ENCODE data around the gene ST6GALNAC1.
"Not testable (repeated sequence)": the region's sequence is repeated elsewhere in the genome, so short reads cannot be mapped to it uniquely, and the experiment has no call there.

ST6GALNAC1 gene

GRCh38 chr17:76626442-76626841, 17.1 kb downstream of the ST6GALNAC1 start:
- H3K4me3 ChIP-seq (ENCODE audit: low read length): no peak overlapping the region
- no peak for DNase-seq (ENCODE audit: low read depth)
- TF ChIP-seq, protein P1, sequence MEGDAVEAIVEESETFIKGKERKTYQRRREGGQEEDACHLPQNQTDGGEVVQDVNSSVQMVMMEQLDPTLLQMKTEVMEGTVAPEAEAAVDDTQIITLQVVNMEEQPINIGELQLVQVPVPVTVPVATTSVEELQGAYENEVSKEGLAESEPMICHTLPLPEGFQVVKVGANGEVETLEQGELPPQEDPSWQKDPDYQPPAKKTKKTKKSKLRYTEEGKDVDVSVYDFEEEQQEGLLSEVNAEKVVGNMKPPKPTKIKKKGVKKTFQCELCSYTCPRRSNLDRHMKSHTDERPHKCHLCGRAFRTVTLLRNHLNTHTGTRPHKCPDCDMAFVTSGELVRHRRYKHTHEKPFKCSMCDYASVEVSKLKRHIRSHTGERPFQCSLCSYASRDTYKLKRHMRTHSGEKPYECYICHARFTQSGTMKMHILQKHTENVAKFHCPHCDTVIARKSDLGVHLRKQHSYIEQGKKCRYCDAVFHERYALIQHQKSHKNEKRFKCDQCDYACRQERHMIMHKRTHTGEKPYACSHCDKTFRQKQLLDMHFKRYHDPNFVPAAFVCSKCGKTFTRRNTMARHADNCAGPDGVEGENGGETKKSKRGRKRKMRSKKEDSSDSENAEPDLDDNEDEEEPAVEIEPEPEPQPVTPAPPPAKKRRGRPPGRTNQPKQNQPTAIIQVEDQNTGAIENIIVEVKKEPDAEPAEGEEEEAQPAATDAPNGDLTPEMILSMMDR (conservative IDR thresholded peaks at IDR 0.05; ENCODE audit: low read length): no peak

- H3K4me3 ChIP-seq (ENCODE audit: low read length): no peak overlapping the region
- TF ChIP-seq, protein P1 (conservative IDR thresholded peaks at IDR 0.05; ENCODE audit: low read length): no peak
- DNase-seq (ENCODE audit: low read depth): no peak
Observed at GRCh38 chr17:76625496-76625895, 18.1 kb downstream of the ST6GALNAC1 start.

DNA sequence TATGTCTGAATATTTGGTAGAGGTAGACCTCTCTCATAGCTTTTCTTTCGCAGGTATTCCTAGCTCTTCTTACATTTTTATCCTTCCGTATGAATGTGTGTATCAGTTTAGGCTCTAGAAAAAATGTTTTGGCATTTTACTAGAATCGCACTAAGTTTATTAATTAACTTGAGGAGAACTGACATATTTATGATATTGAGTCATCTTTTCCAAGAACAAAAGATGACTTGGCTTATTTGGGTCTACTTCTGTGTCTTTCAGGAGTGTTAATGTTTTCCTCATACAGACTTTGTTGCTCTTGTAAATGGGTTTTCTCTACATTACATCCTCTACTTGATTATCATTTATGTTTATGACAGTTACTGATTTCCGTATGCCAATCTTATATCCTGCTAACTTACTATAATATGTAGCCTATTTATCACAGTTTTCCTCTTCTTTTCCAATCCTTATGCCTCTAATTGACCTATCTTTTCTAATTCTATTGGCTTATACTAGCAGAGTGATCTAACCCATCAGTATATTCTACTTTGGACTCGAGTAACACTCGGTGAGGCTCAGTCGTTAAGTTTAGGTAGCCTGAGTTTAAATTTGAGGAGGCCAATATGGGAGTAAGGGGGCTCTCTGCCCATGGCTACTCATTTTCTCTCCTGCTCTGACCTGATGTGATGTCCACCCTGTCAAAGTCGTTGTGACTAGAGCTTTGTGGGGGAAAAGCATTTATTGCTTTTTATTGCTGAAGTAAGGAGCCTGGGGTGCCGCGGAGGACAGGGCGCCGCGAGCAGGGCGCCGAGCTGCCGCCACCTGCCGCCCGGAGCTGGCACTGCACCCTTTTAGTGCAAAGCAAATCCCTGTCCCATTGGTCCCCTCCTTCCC, 20.0 kb downstream of the ST6GALNAC1 start:
- DNase-seq (ENCODE audit: low read depth): peak; percentile 60
- TF ChIP-seq, protein P1 (conservative IDR thresholded peaks at IDR 0.05; ENCODE audit: low read length): peak; percentile 88
- H3K4me3 ChIP-seq (ENCODE audit: low read length): peak overlapping the region; percentile 22

- H3K4me3 ChIP-seq (ENCODE audit: low read length): no peak overlapping the region
- no peak for DNase-seq (ENCODE audit: low read depth)
- TF ChIP-seq, protein P1 (conservative IDR thresholded peaks at IDR 0.05; ENCODE audit: low read length): no peak
Observed at GRCh38 chr17:76617838-76618237, 25.7 kb downstream of the ST6GALNAC1 start.

DNA sequence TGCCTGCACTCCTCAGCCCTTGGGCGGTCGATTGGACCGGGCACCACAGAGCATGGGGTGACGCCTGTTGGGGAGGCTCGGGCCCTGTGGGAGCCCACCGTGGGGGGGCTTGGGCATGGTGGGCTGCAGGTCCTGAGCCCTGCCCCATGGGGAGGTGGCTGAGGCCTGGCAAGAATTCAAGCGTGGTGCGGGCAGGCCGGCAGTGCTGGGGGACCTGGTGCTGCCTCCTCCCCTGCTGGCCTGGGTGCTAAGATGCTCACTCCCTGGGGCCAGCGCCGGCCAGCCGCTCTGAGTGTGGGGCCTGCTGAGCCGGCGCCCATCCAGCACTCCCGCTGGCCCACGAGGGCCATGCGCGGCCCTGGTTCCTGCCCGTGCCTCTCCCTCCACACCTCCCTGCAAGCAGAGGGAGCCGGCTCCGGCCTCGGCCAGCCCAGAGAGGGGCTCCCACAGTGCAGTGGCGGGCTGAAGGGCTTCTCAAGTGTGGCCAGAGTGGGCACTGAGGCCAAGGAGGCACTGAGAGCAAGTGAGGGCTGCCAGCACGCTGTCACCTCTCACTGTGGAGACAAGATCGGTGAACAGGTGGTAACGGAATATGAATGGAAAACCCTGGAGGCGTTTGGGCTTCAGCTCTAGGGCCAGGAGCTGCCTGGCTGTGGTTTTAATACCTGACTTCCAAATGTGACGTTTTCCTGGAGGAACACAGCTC, 28.5 kb downstream of the ST6GALNAC1 start:
- DNase-seq (ENCODE audit: low read depth): no peak
- TF ChIP-seq, protein P1 (conservative IDR thresholded peaks at IDR 0.05; ENCODE audit: low read length): no peak

DNA sequence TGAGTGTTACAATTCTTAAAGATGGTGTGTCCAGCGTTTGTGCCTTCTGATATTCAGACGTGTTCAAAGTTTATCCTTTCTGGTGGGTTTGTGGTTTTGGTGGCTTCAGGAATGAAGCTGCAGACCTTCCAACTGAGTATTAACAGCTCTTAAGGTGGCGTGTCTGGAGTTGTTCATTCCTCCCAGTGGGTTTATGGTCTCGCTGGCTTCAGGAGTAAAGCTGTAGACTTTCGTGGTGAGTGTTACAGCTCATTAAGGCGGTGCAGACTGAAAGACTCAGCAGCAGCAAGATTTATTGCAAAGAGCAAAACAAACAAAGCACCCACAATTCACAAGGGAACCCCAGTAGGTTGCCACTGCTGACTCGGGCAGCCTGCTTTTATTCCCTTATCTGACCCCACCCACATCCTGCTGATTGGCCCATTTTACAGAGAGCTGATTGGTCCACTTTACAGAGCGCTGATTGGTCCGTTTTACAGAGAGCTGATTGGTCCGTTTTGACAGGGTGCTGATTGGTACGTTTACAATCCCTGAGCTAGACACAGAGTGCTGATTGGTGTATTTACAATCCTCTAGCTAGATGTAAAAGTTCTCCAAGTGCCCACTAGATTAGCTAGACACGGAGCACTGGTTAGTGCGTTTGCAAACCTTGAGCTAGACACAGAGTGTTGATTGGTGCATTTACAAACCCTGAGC, 29.3 kb downstream of the ST6GALNAC1 start:
- DNase-seq (ENCODE audit: low read depth); H3K4me3 ChIP-seq (ENCODE audit: low read length): not testable (repeated sequence)

More for the DNA sequence above, 28.5 kb downstream of the ST6GALNAC1 start:
- no peak overlapping the region for H3K4me3 ChIP-seq (ENCODE audit: low read length)

Data from AG10803 (cell line).